Naive thymus-derived CD4-positive, alpha-beta T cell (primary cell): ENCODE data around the gene PPP1R7. TPM values are rescaled to one million over a fixed set of nuclear protein-coding genes. Genes with fewer than 3 reads are reported as not detected.
A peak's percentile ranks its signal among the peaks of the same experiment; 100 is the strongest.

Source experiments
- ATAC-seq: fragments of 150-1000 bp; cut with Tn5 transposase; 2 replicates; pipeline ENCODE4 v1.10.0; 2021; ENCODE audit warnings: mild to moderate bottlenecking, moderate library complexity
- CTCF ChIA-PET: fragments of 350-600 bp; sonication (Branson Sonifier 250); formaldehyde crosslinking; loops from one replicate; lab custom pipeline; 2021; ENCODE audit warnings: antibody characterized with exemption; lab: Charles Lee
- POLR2A ChIA-PET: fragments of 350-600 bp; sonication (Branson Sonifier 250); formaldehyde crosslinking; loops from one replicate; lab custom pipeline; 2021; ENCODE audit warnings: antibody characterized with exemption, inconsistent platforms; lab: Charles Lee
- DNase-seq, 9 donors: peaks; one replicate each; pipeline versions ENCODE4 v3.0.0 to v3.0.0-alpha.2; 2020 to 2022; ENCODE audit warnings: mixed read lengths in 1 of 9
- H3K27ac ChIP-seq: one replicate; pipeline ENCODE4 v1.7.0; 2013; ENCODE audit warnings: mild to moderate bottlenecking, low read depth, low read length, moderate library complexity
- H3K27me3 ChIP-seq, 2 donors: one replicate each; pipeline ENCODE4 v1.7.0; 2013; ENCODE audit warnings: low read length in 2 of 2, mild to moderate bottlenecking in 2 of 2, moderate library complexity in 2 of 2; ENCODE audit not compliant: control insufficient read depth in 2 of 2, insufficient read depth in 2 of 2
- H3K36me3 ChIP-seq, 3 experiments: 1 replicate in 2 of 3; 2 replicates in 1 of 3; pipeline ENCODE4 v1.7.0; 2013; ENCODE audit warnings: low read length in 3 of 3, mild to moderate bottlenecking in 3 of 3, moderate library complexity in 1 of 3; ENCODE audit not compliant: insufficient read depth in 3 of 3, control insufficient read depth in 2 of 3
- H3K4me1 ChIP-seq, 2 donors: one replicate each; pipeline ENCODE4 v1.7.0; 2013; ENCODE audit warnings: low read length in 2 of 2, mild to moderate bottlenecking in 2 of 2, moderate library complexity in 1 of 2; ENCODE audit not compliant: control insufficient read depth in 2 of 2, insufficient read depth in 2 of 2
- H3K4me3 ChIP-seq: 2 replicates; pipeline ENCODE4 v1.7.0; 2013; ENCODE audit warnings: mild to moderate bottlenecking, low read length
- H3K9me3 ChIP-seq, 3 experiments: 1 replicate in 2 of 3; 2 replicates in 1 of 3; pipeline ENCODE4 v1.7.0; 2013; ENCODE audit warnings: low read length in 3 of 3; ENCODE audit not compliant: control insufficient read depth in 2 of 3
- H3K27ac Mint-ChIP-seq, 9 donors: one replicate each; pipeline ENCODE4 v1.8.0; 2020 to 2022; ENCODE audit warnings: mixed read lengths in 9 of 9, mild to moderate bottlenecking in 8 of 9, moderate library complexity in 5 of 9, inconsistent platforms in 2 of 9
- H3K27me3 Mint-ChIP-seq, 5 donors: one replicate each; pipeline ENCODE4 v1.8.0; 2021 to 2022; ENCODE audit warnings: mixed read lengths in 5 of 5, mild to moderate bottlenecking in 1 of 5
- H3K36me3 Mint-ChIP-seq, 5 donors: one replicate each; pipeline ENCODE4 v1.8.0; 2020 to 2022; ENCODE audit warnings: mixed read lengths in 5 of 5, mild to moderate bottlenecking in 3 of 5, inconsistent platforms in 1 of 5
- H3K4me1 Mint-ChIP-seq, 7 donors: one replicate each; pipeline ENCODE4 v1.8.0; 2020 to 2022; ENCODE audit warnings: mixed read lengths in 7 of 7, mild to moderate bottlenecking in 3 of 7, inconsistent platforms in 1 of 7
- H3K4me3 Mint-ChIP-seq, 10 donors: one replicate each; pipeline ENCODE4 v1.8.0; 2020 to 2022; ENCODE audit warnings: mild to moderate bottlenecking in 10 of 10, mixed read lengths in 10 of 10, moderate library complexity in 6 of 10, inconsistent platforms in 2 of 10
- H3K9me3 Mint-ChIP-seq, 11 donors: one replicate each; pipeline ENCODE4 v1.8.0; 2020 to 2022; ENCODE audit warnings: mixed read lengths in 11 of 11, mild to moderate bottlenecking in 4 of 11, inconsistent platforms in 1 of 11, moderate library complexity in 1 of 11
- intact Hi-C, 2 donors: fragments of 100-400 bp; cut with micrococcal nuclease; formaldehyde crosslinking; loops; one replicate each; pipeline ENCODE4 v1.15.1; 2023
- polyA plus RNA-seq, 2 donors: library from polyadenylated mRNA; unstranded; fragments of 300-500 nt; fragmentation: Illumina TruSeq; gene quantifications; one replicate each; pipeline ENCODE4 v1.2.3, GENCODE V29; 2021
- total RNA-seq, 6 experiments: library from RNA in 5 of 6; stranded (reverse) in 5 of 6; gene quantifications; 1 replicate in 5 of 6; 2 replicates in 1 of 6; pipeline ENCODE4 v1.2.3 and lab custom pipeline; 2021 to 2026

Gene PPP1R7
- total and polyA plus RNA-seq, 7 experiments from 2014 or later: 39.2 to 122 (median 59.0) TPM

- POLR2A ChIA-PET: no interaction called here
- Histone ChIP-seq H3K36me3 (peaks cover 5 to 64% (median 15%) of the 10 kb centered on the region in 3 experiments), H3K9me3 (no peaks in the 10 kb centered on the region), H3K4me3 (no peak overlapping the region), H3K27me3 (no peaks in the 10 kb centered on the region), H3K4me1 (no peaks in the 10 kb centered on the region), H3K27ac (no peak overlapping the region)
- Mint-ChIP-seq H3K27ac (peak overlapping the region in 2 of 9 donors; percentile 33 to 40), H3K36me3 (peaks cover 9 to 41% (median 10%) of the 10 kb centered on the region in 5 donors), H3K9me3 (no peaks in the 10 kb centered on the region), H3K4me3 (no peak overlapping the region), H3K27me3 (no peaks in the 10 kb centered on the region), H3K4me1 (peaks cover 9 to 22% (median 12%) of the 10 kb centered on the region in 7 donors)
- ATAC-seq: no peak
- intact Hi-C loops: loop anchor here (10.0 kb wide), 2 partner anchors 244 to 546 kb away; partner anchors contain the start of gene ING5 (in 1 of the 2)
- DNase-seq: no peak
- CTCF ChIA-PET: no interaction called here
These were observed 8.3 kb downstream of the PPP1R7 start for GRCh38 chr2:241158546-241158900.

DNA sequence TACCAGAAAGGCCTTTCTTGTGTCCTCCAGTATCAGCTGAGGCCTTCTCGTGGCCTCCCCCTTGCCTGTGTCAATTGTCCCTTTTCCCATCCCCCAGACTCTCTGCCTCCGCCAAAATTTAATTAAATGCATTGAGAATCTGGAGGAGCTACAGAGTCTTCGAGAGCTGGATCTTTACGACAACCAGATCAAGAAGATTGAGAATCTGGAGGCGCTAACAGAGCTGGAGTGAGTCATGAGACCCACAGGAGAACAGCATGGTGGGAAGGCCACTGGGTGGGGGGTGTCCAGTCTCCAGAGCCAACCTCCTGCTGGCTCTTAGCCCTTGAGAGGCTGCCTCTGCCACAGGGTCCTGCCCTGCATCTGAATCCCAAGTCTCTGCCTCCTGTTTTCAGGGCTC lies 8.8 kb downstream of the PPP1R7 start:
- DNase-seq (no peak), ATAC-seq (no peak)
- Histone ChIP-seq H3K9me3 (no peaks in the 10 kb centered on the region), H3K36me3 (peaks cover 5 to 68% (median 15%) of the 10 kb centered on the region in 3 experiments), H3K4me1 (no peaks in the 10 kb centered on the region), H3K4me3 (no peak overlapping the region), H3K27ac (no peak overlapping the region), H3K27me3 (no peaks in the 10 kb centered on the region)
- H3K9me3 Mint-ChIP-seq: no peaks in the 10 kb centered on the region
- intact Hi-C loops: loop anchor here (10.0 kb wide), 2 partner anchors 244 to 546 kb away; partner anchors contain the start of gene ING5 (in 1 of the 2)
- no peaks in the 10 kb centered on the region for H3K27me3 Mint-ChIP-seq
- H3K27ac Mint-ChIP-seq: peak overlapping the region in 1 of 9 donors; percentile 33
- ChIA-PET POLR2A (no interaction called here), CTCF (interaction anchor here (0.6 kb wide), 1 partner anchor 69 kb away, joined by 3 read pairs; no protein-coding TSS in a partner anchor)
- no peak overlapping the region for H3K4me3 Mint-ChIP-seq
- H3K4me1 Mint-ChIP-seq: peaks cover 7 to 20% (median 12%) of the 10 kb centered on the region in 7 donors
- peaks cover 10 to 40% (median 10%) of the 10 kb centered on the region in 5 donors for H3K36me3 Mint-ChIP-seq

DNA sequence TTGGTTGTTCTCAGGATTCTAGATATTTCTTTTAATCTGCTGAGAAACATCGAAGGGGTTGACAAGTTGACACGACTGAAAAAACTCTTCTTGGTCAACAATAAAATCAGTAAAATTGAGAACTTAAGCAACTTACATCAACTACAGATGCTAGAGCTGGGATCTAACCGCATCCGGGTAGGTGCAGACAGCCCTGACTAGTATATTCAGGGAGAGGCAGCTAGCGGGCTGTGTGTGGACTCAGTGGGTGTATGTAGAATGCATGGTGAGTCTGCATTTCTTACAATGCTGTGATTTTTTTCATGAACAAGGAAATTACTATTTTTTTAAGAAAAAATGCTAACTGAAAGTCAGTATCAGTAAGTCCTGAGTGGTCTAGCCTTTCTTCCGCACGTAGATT lies 10.1 kb downstream of the PPP1R7 start:
- POLR2A ChIA-PET: no interaction called here
- no peak overlapping the region for H3K27ac ChIP-seq
- CTCF ChIA-PET: no interaction called here
- H3K4me1 Mint-ChIP-seq: peaks cover 7 to 20% (median 12%) of the 10 kb centered on the region in 7 donors
- H3K9me3 ChIP-seq: no peaks in the 10 kb centered on the region
- peaks cover 6 to 40% (median 10%) of the 10 kb centered on the region in 5 donors for H3K36me3 Mint-ChIP-seq
- H3K4me1 ChIP-seq: no peaks in the 10 kb centered on the region
- H3K9me3 Mint-ChIP-seq: no peaks in the 10 kb centered on the region
- no peak overlapping the region for H3K27ac Mint-ChIP-seq
- no peak overlapping the region for H3K4me3 Mint-ChIP-seq
- no peak for DNase-seq
- H3K36me3 ChIP-seq: peaks cover 5 to 73% (median 15%) of the 10 kb centered on the region in 3 experiments
- no peaks in the 10 kb centered on the region for H3K27me3 Mint-ChIP-seq
- no peak for ATAC-seq
- no peaks in the 10 kb centered on the region for H3K27me3 ChIP-seq
- intact Hi-C loops: no loop called here
- H3K4me3 ChIP-seq: no peak overlapping the region

- Mint-ChIP-seq H3K4me3 (no peak overlapping the region), H3K9me3 (no peaks in the 10 kb centered on the region), H3K36me3 (peaks cover 6 to 49% (median 12%) of the 10 kb centered on the region in 5 donors), H3K27me3 (no peaks in the 10 kb centered on the region), H3K27ac (no peak overlapping the region), H3K4me1 (peaks cover 5 to 13% (median 8%) of the 10 kb centered on the region in 7 donors)
- intact Hi-C loops: no loop called here
- H3K4me1 ChIP-seq: no peaks in the 10 kb centered on the region
- DNase-seq (no peak), ATAC-seq (no peak)
- no peaks in the 10 kb centered on the region for H3K27me3 ChIP-seq
- POLR2A ChIA-PET: interaction anchor here (0.6 kb wide), 1 partner anchor 81 kb away, joined by 3 read pairs; no protein-coding TSS in a partner anchor
- CTCF ChIA-PET: no interaction called here
- no peak overlapping the region for H3K27ac ChIP-seq
- peaks cover 7 to 78% (median 18%) of the 10 kb centered on the region in 3 experiments for H3K36me3 ChIP-seq
- H3K4me3 ChIP-seq: no peak overlapping the region
- H3K9me3 ChIP-seq: no peaks in the 10 kb centered on the region
These were observed 11.5 kb downstream of the PPP1R7 start for GRCh38 chr2:241161646-241162281.

DNA sequence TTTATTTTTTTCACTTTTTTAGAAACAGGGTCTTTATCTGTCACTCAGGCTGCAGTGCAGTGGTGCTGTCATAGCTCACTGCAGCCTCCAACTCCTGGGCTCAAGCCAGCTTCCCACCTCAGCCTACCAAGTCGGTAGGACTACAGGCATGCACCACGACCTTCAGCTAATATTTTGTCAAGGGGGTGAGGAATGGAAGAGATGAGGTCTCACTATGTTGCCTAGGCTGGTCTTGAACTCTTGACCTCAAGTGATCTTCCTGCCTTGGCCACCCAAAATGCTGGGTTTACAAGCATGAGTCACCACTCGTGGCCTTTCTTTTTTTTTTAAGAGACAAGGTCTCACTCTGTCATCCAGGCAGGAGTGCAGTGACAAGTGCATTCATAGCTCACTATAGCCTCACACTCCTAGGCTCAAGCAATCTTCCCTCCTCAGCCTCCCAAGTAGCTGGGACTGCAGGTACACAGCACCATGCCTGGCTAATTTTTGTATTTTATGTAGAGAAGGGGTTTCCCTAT lies 13.4 kb downstream of the PPP1R7 start:
- Histone ChIP-seq H3K4me3 (no peak overlapping the region), H3K27ac (no peak overlapping the region), H3K27me3 (no peaks in the 10 kb centered on the region), H3K36me3 (peaks cover 11 to 80% (median 16%) of the 10 kb centered on the region in 3 experiments), H3K9me3 (no peaks in the 10 kb centered on the region), H3K4me1 (no peaks in the 10 kb centered on the region)
- Mint-ChIP-seq H3K4me3 (no peak overlapping the region), H3K36me3 (peaks cover 16 to 55% (median 21%) of the 10 kb centered on the region in 5 donors), H3K27me3 (no peaks in the 10 kb centered on the region), H3K27ac (no peak overlapping the region), H3K9me3 (peaks cover 0 to 2% (median 0%) of the 10 kb centered on the region in 11 donors), H3K4me1 (peaks cover 0 to 5% (median 0%) of the 10 kb centered on the region in 7 donors)
- POLR2A ChIA-PET: interaction anchor here (1.4 kb wide), 1 partner anchor 12 kb away, joined by 4 read pairs; no protein-coding TSS in a partner anchor
- intact Hi-C loops: no loop called here
- CTCF ChIA-PET: no interaction called here
- ATAC-seq (no peak), DNase-seq (no peak)

DNA sequence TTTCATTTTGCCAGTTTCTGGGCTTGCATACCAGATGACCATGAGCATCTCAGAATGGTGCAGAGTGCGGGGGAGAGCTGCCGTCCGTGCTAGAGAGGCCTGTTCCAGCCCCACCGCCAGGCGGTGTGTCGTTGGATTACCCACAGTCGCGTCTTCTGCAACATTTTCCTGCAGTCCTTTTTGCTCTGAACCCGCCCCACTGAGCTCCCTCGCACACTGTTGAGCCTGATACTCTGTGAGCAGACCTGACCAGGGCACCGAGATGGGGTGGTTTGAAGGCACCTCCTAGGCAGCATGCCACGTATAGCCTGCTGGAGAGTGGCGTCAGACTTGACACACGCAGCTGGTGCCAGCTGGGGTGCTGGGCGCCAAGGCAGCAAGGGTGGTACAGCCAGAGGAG lies 18.1 kb downstream of the PPP1R7 start:
- peaks cover 0 to 3% (median under 1%) of the 10 kb centered on the region in 7 donors for H3K4me1 Mint-ChIP-seq
- H3K27ac Mint-ChIP-seq: no peak overlapping the region
- H3K4me3 ChIP-seq: no peak overlapping the region
- peaks cover 12 to 79% (median 19%) of the 10 kb centered on the region in 3 experiments for H3K36me3 ChIP-seq
- CTCF ChIA-PET: no interaction called here
- peaks cover 3 to 20% (median 11%) of the 10 kb centered on the region in 11 donors for H3K9me3 Mint-ChIP-seq
- H3K4me1 ChIP-seq: no peaks in the 10 kb centered on the region
- DNase-seq: no peak
- no peak overlapping the region for H3K27ac ChIP-seq
- no peaks in the 10 kb centered on the region for H3K27me3 Mint-ChIP-seq
- no peak overlapping the region for H3K4me3 Mint-ChIP-seq
- intact Hi-C loops: no loop called here
- POLR2A ChIA-PET: no interaction called here
- peaks cover 0 to 15% (median 0%) of the 10 kb centered on the region in 3 experiments for H3K9me3 ChIP-seq
- no peaks in the 10 kb centered on the region for H3K27me3 ChIP-seq
- ATAC-seq: no peak
- H3K36me3 Mint-ChIP-seq: peaks cover 22 to 67% (median 48%) of the 10 kb centered on the region in 5 donors
